Colonic mucosa (tissue), 4 donors: ENCODE measurements around the gene FBN1. TPM values are rescaled to one million over a fixed set of nuclear protein-coding genes. Genes with fewer than 3 reads are reported as not detected.

Experiments used
- DNase-seq: peaks from one replicate; pipeline ENCODE4 v3.0.0-alpha.2; 2020
- H3K27ac ChIP-seq: fragments of 200-600 bp; one replicate; pipeline ENCODE4 v1.8.0; 2021
- H3K27me3 ChIP-seq: fragments of 200-600 bp; one replicate; pipeline ENCODE4 v1.8.0; 2021
- H3K36me3 ChIP-seq: fragments of 200-600 bp; one replicate; pipeline ENCODE4 v1.8.0; 2021
- H3K4me1 ChIP-seq: fragments of 200-600 bp; one replicate; pipeline ENCODE4 v1.8.0; 2021; ENCODE audit warnings: mild to moderate bottlenecking
- H3K4me3 ChIP-seq: fragments of 200-600 bp; one replicate; pipeline ENCODE4 v1.8.0; 2021
- H3K9ac ChIP-seq, 2 donors: one replicate each; pipeline ENCODE4 v1.7.0; 2013; ENCODE audit warnings: control low read depth in 2 of 2, low read depth in 2 of 2, low read length in 2 of 2
- H3K9me3 ChIP-seq: fragments of 200-600 bp; one replicate; pipeline ENCODE4 v1.8.0; 2021
- CTCF ChIP-seq: fragments of 200-600 bp; IDR thresholded peaks from one replicate; pipeline ENCODE4 v1.8.0; 2022; ENCODE audit warnings: antibody characterized with exemption, mild to moderate bottlenecking
- intact Hi-C: fragments of 100-400 bp; cut with DNase I; formaldehyde crosslinking; loops from one replicate; pipeline ENCODE4 v1.14.1; 2022
- total RNA-seq, 2 donors: library from RNA; stranded (reverse); fragmentation: NEBNext Ultra II Directional in 1 of 2; extraction: Animal tissue kit (Norgen Biotek cat#: 25700) in 1 of 2; gene quantifications; one replicate each; pipeline ENCODE4 v1.2.1, GENCODE V29; 2021
- donor health status: healthy.
- donor health status: DM: no; HTN: no; CAD: no.
- donor health status: DM: no; HTN: no; CAD: no.

The FBN1 gene
- total RNA-seq, 2 donors from 2014 or later = 6.6 to 19.5 TPM

- Histone ChIP-seq H3K4me3 (no peak overlapping the region), H3K4me1 (no peaks in the 10 kb centered on the region), H3K27ac (no peak overlapping the region), H3K27me3 (no peaks in the 10 kb centered on the region), H3K9me3 (no peaks in the 10 kb centered on the region), H3K9ac (no peak overlapping the region), H3K36me3 (no peaks in the 10 kb centered on the region)
- DNase-seq = no peak
- TF ChIP-seq CTCF = no peak
- intact Hi-C loops = no loop called here
These were observed 249.5 kb downstream of the FBN1 start for GRCh38 chr15:48396020-48396419.

GRCh38 chr15:48395521-48396011 lies 249.9 kb downstream of the FBN1 start:
- Histone ChIP-seq H3K9me3 (no peaks in the 10 kb centered on the region), H3K4me3 (no peak overlapping the region), H3K36me3 (no peaks in the 10 kb centered on the region), H3K27ac (no peak overlapping the region), H3K27me3 (no peaks in the 10 kb centered on the region), H3K9ac (no peak overlapping the region), H3K4me1 (no peaks in the 10 kb centered on the region)
- TF ChIP-seq CTCF = no peak
- intact Hi-C loops = no loop called here
- no peak for DNase-seq

GRCh38 chr15:48394970-48395369 lies 250.5 kb downstream of the FBN1 start:
- Histone ChIP-seq H3K27me3 (no peaks in the 10 kb centered on the region), H3K4me3 (no peak overlapping the region), H3K27ac (no peak overlapping the region), H3K4me1 (no peaks in the 10 kb centered on the region), H3K9me3 (no peaks in the 10 kb centered on the region), H3K9ac (no peak overlapping the region), H3K36me3 (no peaks in the 10 kb centered on the region)
- no peak for TF ChIP-seq CTCF
- intact Hi-C loops = no loop called here
- no peak for DNase-seq

- Histone ChIP-seq H3K4me1 (no peaks in the 10 kb centered on the region), H3K9ac (no peak overlapping the region), H3K36me3 (no peaks in the 10 kb centered on the region), H3K4me3 (no peak overlapping the region), H3K27ac (no peak overlapping the region), H3K27me3 (no peaks in the 10 kb centered on the region), H3K9me3 (no peaks in the 10 kb centered on the region)
- DNase-seq = peak; percentile 54
- intact Hi-C loops = no loop called here
- no peak for TF ChIP-seq CTCF
These were observed 251.6 kb downstream of the FBN1 start for GRCh38 chr15:48393645-48394506.

GRCh38 chr15:48392356-48392755 lies 253.2 kb downstream of the FBN1 start:
- no peaks in the 10 kb centered on the region for H3K4me1 ChIP-seq
- intact Hi-C loops = no loop called here
- H3K9me3 ChIP-seq = no peaks in the 10 kb centered on the region
- H3K9ac ChIP-seq = no peak overlapping the region
- no peak for TF ChIP-seq CTCF
- peak; percentile 25 for DNase-seq
- no peak overlapping the region for H3K27ac ChIP-seq
- H3K4me3 ChIP-seq = no peak overlapping the region
- H3K36me3 ChIP-seq = no peaks in the 10 kb centered on the region
- no peaks in the 10 kb centered on the region for H3K27me3 ChIP-seq
